ENCODE results near the gene CCNY.

Gene CCNY

GRCh38 chr10:35375091-35375765, 38.9 kb downstream of the CCNY start:
- Histone ChIP-seq H3K79me2 (ENCODE audit: low read length) (peaks cover 92% of the 10 kb centered on the region), H3K4me2 (ENCODE audit: low read depth, low read length) (no peak overlapping the region), H2AFZ (ENCODE audit: low read length) (no peak overlapping the region), H3K9ac (ENCODE audit: low read length) (no peak overlapping the region), H3K27me3 (replicated peaks; ENCODE audit: insufficient read depth, low read length) (no peaks in the 10 kb centered on the region), H3K36me3 (replicated peaks; ENCODE audit: insufficient read depth, low read length) (no peaks in the 10 kb centered on the region), H3K9me3 (replicated peaks; ENCODE audit: insufficient read depth, low read length) (no peaks in the 10 kb centered on the region), H4K20me1 (ENCODE audit: insufficient read depth, low read length) (no peaks in the 10 kb centered on the region), H3F3A (ENCODE audit: insufficient read depth, low read length) (no peaks in the 10 kb centered on the region), H3K9me2 (replicated peaks; ENCODE audit: insufficient read depth, low read length) (no peaks in the 10 kb centered on the region), H3K4me1 (ENCODE audit: low read length) (no peaks in the 10 kb centered on the region), H3K4me3 (ENCODE audit: low read length) (no peak overlapping the region), H3K27ac (ENCODE audit: low read length) (no peak overlapping the region)
- DNase-seq, result no peak
- TF ChIP-seq EZH2phosphoT487 (IDR thresholded peaks at IDR 0.05; ENCODE audit: low read length), result no peak
- no peak for TF ChIP-seq EZH2 (optimal IDR thresholded peaks at IDR 0.05; ENCODE audit: low read depth, low read length)
- TF ChIP-seq, protein P1, sequence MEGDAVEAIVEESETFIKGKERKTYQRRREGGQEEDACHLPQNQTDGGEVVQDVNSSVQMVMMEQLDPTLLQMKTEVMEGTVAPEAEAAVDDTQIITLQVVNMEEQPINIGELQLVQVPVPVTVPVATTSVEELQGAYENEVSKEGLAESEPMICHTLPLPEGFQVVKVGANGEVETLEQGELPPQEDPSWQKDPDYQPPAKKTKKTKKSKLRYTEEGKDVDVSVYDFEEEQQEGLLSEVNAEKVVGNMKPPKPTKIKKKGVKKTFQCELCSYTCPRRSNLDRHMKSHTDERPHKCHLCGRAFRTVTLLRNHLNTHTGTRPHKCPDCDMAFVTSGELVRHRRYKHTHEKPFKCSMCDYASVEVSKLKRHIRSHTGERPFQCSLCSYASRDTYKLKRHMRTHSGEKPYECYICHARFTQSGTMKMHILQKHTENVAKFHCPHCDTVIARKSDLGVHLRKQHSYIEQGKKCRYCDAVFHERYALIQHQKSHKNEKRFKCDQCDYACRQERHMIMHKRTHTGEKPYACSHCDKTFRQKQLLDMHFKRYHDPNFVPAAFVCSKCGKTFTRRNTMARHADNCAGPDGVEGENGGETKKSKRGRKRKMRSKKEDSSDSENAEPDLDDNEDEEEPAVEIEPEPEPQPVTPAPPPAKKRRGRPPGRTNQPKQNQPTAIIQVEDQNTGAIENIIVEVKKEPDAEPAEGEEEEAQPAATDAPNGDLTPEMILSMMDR (IDR thresholded peaks at IDR 0.05; ENCODE audit: low read length), result no peak

DNA sequence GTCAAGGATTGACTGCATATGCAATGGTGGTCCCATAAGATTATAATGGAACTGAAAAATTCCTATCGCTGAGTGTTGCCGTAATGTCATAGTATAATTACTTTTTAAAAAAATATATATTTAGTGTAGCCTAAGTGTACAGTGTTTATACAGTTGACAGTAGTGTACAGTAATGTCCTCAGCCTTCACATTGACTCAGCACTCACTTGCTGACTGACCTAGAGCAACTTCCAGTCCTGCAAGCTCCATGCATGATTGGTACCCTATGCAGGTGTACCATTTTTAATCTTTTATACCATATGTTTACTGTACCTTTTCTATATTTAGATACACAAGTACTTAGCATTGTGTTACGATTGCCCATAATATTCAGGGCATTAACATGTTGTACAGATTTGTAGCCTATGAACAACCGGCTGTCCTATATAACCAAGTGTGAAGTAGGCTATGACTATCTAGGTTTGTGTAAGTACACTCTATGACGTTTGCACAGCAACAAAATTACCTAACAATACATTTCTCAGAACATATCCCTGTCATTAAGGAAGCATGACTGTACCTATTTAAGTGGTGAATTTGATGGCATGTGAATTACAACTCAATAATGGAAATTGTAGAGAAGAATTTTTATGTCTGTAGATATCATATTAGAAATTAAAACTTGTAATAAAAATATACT, 40.9 kb downstream of the CCNY start:
- H3K4me2 ChIP-seq (ENCODE audit: low read depth, low read length), result no peak overlapping the region
- no peaks in the 10 kb centered on the region for H3K36me3 ChIP-seq (replicated peaks; ENCODE audit: insufficient read depth, low read length)
- H3K9me3 ChIP-seq (replicated peaks; ENCODE audit: insufficient read depth, low read length), result no peaks in the 10 kb centered on the region
- no peak overlapping the region for H3K9ac ChIP-seq (ENCODE audit: low read length)
- no peak overlapping the region for H3K27ac ChIP-seq (ENCODE audit: low read length)
- no peak overlapping the region for H2AFZ ChIP-seq (ENCODE audit: low read length)
- no peaks in the 10 kb centered on the region for H3F3A ChIP-seq (ENCODE audit: insufficient read depth, low read length)
- DNase-seq, result no peak
- peaks cover 89% of the 10 kb centered on the region for H3K79me2 ChIP-seq (ENCODE audit: low read length)
- no peaks in the 10 kb centered on the region for H4K20me1 ChIP-seq (ENCODE audit: insufficient read depth, low read length)
- no peaks in the 10 kb centered on the region for H3K4me1 ChIP-seq (ENCODE audit: low read length)
- H3K4me3 ChIP-seq (ENCODE audit: low read length), result no peak overlapping the region
- TF ChIP-seq, protein P1 (IDR thresholded peaks at IDR 0.05; ENCODE audit: low read length), result no peak
- TF ChIP-seq EZH2phosphoT487 (IDR thresholded peaks at IDR 0.05; ENCODE audit: low read length), result no peak
- no peak for TF ChIP-seq EZH2 (optimal IDR thresholded peaks at IDR 0.05; ENCODE audit: low read depth, low read length)
- H3K27me3 ChIP-seq (replicated peaks; ENCODE audit: insufficient read depth, low read length), result no peaks in the 10 kb centered on the region
- H3K9me2 ChIP-seq (replicated peaks; ENCODE audit: insufficient read depth, low read length), result no peaks in the 10 kb centered on the region

DNA sequence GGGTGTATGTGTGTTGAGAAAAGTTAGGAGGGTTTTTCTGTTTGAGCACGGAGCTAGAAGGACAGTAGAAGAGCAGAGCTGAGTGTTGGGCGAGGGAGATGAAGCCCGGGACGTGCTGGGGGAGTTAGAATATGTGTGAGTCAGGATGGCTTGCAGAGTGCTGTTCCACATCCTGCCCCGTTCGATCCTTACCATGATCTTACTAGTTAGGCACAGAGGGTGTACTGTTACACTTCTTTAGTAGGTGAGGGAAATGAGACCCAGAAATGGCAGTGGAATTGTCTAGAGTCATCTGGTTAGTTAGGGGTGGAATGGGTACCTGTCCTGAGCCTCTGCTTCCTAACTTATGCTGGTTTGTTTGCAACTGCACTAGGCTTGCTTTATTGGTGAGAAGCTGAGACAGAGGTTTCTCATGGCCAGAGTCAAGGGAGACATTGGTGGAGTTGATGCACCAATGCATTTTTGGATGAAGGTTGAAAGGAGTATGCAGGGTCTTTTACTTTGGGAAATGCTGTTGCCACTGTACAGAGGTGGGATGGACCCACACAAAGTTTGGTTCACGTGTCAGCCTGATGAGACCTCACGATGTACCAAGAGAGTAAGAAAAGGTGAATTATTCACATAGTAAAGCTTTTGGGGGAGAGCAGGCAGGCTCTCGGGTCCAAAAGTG, 42.4 kb downstream of the CCNY start:
- no peaks in the 10 kb centered on the region for H3K36me3 ChIP-seq (replicated peaks; ENCODE audit: insufficient read depth, low read length)
- no peaks in the 10 kb centered on the region for H4K20me1 ChIP-seq (ENCODE audit: insufficient read depth, low read length)
- no peak for DNase-seq
- H3K4me3 ChIP-seq (ENCODE audit: low read length), result no peak overlapping the region
- peaks cover 85% of the 10 kb centered on the region for H3K79me2 ChIP-seq (ENCODE audit: low read length)
- H3K9me3 ChIP-seq (replicated peaks; ENCODE audit: insufficient read depth, low read length), result no peaks in the 10 kb centered on the region
- no peak overlapping the region for H3K9ac ChIP-seq (ENCODE audit: low read length)
- no peaks in the 10 kb centered on the region for H3F3A ChIP-seq (ENCODE audit: insufficient read depth, low read length)
- H3K27me3 ChIP-seq (replicated peaks; ENCODE audit: insufficient read depth, low read length), result no peaks in the 10 kb centered on the region
- no peak overlapping the region for H3K4me2 ChIP-seq (ENCODE audit: low read depth, low read length)
- H3K4me1 ChIP-seq (ENCODE audit: low read length), result no peaks in the 10 kb centered on the region
- H2AFZ ChIP-seq (ENCODE audit: low read length), result no peak overlapping the region
- H3K9me2 ChIP-seq (replicated peaks; ENCODE audit: insufficient read depth, low read length), result no peaks in the 10 kb centered on the region
- H3K27ac ChIP-seq (ENCODE audit: low read length), result no peak overlapping the region
- no peak for TF ChIP-seq EZH2phosphoT487 (IDR thresholded peaks at IDR 0.05; ENCODE audit: low read length)
- TF ChIP-seq, protein P1 (IDR thresholded peaks at IDR 0.05; ENCODE audit: low read length), result no peak
- no peak for TF ChIP-seq EZH2 (optimal IDR thresholded peaks at IDR 0.05; ENCODE audit: low read depth, low read length)

Data from MM.1S (cell line).